ENCODE measurements around the gene MICAL3.

- TF ChIP-seq EZH2 (IDR thresholded peaks at IDR 0.05): no peak
- no peak for TF ChIP-seq POLR2AphosphoS5 (IDR thresholded peaks at IDR 0.05; ENCODE audit: borderline replicate concordance, low read depth, low read length)
- no peak for TF ChIP-seq FOXP2 (optimal IDR thresholded peaks at IDR 0.05; ENCODE audit: control extremely low read depth, extremely low read length, insufficient read depth)
These were observed 270.9 kb downstream of the MICAL3 start for GRCh38 chr22:17753401-17753989.
